IgD-negative memory B cell (primary cell): ENCODE data around the gene POU2F3. TPM values are rescaled to one million over a fixed set of nuclear protein-coding genes. Genes with fewer than 3 reads are reported as not detected.
A peak's percentile ranks its signal among the peaks of the same experiment; 100 is the strongest.
"Not testable (repeated sequence)": the region's sequence is repeated elsewhere in the genome, so short reads cannot be mapped to it uniquely, and the experiment has no call there.

Source experiments
- H3K27ac Mint-ChIP-seq, 3 donors: one replicate each; pipeline ENCODE4 v1.8.0; 2020 to 2022; ENCODE audit warnings: mild to moderate bottlenecking in 3 of 3, mixed read lengths in 3 of 3, moderate library complexity in 1 of 3
- H3K27me3 Mint-ChIP-seq: one replicate; pipeline ENCODE4 v1.8.0; 2021; ENCODE audit warnings: mixed read lengths
- H3K36me3 Mint-ChIP-seq: one replicate; pipeline ENCODE4 v1.8.0; 2020; ENCODE audit warnings: mild to moderate bottlenecking, mixed read lengths
- H3K4me1 Mint-ChIP-seq, 3 donors: one replicate each; pipeline ENCODE4 v1.8.0; 2020 to 2022; ENCODE audit warnings: mixed read lengths in 3 of 3, mild to moderate bottlenecking in 1 of 3
- H3K4me3 Mint-ChIP-seq, 4 donors: one replicate each; pipeline ENCODE4 v1.8.0; 2020 to 2022; ENCODE audit warnings: mild to moderate bottlenecking in 4 of 4, mixed read lengths in 4 of 4, moderate library complexity in 3 of 4
- H3K9me3 Mint-ChIP-seq, 3 donors: one replicate each; pipeline ENCODE4 v1.8.0; 2020 to 2021; ENCODE audit warnings: mixed read lengths in 3 of 3, mild to moderate bottlenecking in 1 of 3
- polyA plus RNA-seq: library from polyadenylated mRNA; unstranded; fragments of 300-500 nt; fragmentation: Illumina TruSeq; gene quantifications from one replicate; pipeline ENCODE4 v1.2.3, GENCODE V29; 2021

POU2F3 gene
- polyA plus RNA-seq, 1 donor from 2014 or later = not detected

DNA sequence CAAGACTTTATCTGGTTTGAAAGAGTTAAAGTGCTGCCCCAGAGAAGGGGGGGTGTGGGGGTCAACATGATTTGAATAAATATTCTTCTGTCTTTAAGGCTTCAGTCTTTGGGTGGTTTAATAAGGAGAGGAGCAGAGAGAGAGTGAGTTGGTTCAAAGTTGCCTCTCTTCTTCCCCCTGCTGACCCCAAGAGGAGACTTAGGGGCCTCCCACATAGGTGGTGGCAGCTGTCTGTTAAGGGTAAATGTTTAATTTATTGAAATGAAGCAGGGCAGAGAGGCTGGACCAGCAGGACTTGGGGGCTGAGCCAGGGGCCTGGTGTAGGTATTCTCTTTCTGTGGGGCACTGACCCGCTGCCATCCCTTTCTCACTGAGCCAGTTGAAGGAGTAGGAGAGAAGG lies 5.5 kb downstream of the POU2F3 start:
- Mint-ChIP-seq H3K4me3 (no peak overlapping the region), H3K9me3 (no peaks in the 10 kb centered on the region), H3K27me3 (peaks cover 46% of the 10 kb centered on the region), H3K27ac (no peak overlapping the region), H3K36me3 (no peaks in the 10 kb centered on the region), H3K4me1 (peaks cover 0 to 3% (median 0%) of the 10 kb centered on the region in 3 donors)

DNA sequence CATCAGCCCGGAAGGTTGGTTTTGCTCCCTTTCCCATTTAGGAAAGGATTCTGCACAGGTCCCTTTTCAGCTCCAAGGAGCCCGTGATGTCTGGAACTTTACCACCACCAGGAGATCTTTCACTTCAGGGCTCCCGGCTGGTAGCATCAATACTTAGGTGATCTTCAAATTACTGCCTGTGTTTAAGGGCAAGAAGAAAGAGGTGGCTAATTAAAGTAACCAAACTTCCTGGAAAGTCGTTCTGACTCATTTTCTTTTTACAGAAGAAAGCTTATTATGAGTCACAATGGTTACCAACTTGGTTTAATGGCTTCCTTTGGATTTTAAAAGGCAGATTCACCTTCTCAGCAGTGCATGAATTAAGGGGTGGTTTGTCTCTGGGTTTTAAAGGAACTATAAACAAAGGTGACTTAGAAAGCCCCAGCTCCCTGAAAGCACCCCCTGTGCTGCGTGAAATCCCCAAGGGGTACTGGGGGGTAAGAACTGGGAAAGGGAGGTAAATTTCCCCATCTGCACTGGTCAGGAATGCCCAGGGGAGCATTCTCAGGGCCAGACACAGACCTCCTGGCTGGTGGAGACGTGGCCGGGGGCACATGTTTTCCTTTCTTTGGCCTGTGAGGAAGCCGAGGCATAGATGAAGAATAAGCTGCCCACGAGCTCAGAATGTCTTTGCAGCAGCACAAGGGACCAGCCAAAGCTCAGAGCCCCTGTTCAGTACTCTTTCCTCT lies 8.8 kb downstream of the POU2F3 start:
- H3K36me3 Mint-ChIP-seq = no peaks in the 10 kb centered on the region
- no peak overlapping the region for H3K4me3 Mint-ChIP-seq
- peaks cover 30% of the 10 kb centered on the region for H3K27me3 Mint-ChIP-seq
- H3K9me3 Mint-ChIP-seq = no peaks in the 10 kb centered on the region
- no peaks in the 10 kb centered on the region for H3K4me1 Mint-ChIP-seq
- no peak overlapping the region for H3K27ac Mint-ChIP-seq

DNA sequence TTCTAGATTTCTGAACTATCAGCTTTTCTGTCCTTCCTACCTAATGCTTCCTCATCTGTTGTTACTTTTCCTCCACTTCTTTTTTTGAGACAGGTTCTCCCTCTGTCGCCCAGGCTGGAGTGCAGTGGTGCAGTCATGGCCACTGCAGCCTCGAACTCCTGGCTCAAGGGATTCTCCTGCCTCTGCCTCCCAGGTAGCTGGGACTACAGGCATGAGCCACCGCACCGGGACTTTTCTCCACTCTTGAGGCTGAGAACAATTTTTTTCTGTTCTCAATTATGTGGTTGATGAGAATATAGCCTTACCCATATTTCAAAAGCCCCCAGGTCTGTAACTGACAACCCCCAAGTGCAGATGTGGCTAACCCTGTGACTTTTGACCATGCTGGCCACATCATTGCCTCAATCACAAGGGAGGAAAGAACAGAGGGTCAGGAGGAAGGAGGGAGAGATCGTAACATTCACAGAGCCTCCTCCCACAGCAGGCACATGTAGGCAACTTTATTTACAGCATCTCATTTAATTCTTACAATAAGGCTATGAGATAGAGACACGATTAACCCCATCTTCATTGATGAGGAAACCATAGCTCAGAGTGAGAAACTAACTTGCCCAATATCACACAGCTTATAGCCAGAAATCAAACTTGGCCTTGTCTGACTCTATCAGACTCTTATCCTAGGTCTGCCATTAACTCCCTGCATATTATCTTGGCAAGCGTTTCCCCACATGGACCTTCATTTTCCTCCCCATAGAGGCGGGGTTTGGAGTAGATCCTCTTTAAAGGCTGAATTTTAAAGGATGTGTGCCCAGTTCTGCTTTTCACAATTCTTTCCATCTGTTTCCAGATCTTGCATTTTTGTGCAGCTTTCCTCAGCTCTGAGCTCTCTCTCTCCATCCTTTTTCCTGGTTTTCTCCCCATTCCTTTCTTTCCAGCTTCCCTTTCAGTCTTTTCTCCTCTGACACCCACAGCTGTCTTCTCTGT lies 9.6 kb downstream of the POU2F3 start:
- H3K4me3 Mint-ChIP-seq = no peak overlapping the region
- peaks cover 29% of the 10 kb centered on the region for H3K27me3 Mint-ChIP-seq
- no peak overlapping the region for H3K27ac Mint-ChIP-seq
- no peaks in the 10 kb centered on the region for H3K9me3 Mint-ChIP-seq
- no peaks in the 10 kb centered on the region for H3K36me3 Mint-ChIP-seq
- peaks cover 0 to 4% (median 0%) of the 10 kb centered on the region in 3 donors for H3K4me1 Mint-ChIP-seq

DNA sequence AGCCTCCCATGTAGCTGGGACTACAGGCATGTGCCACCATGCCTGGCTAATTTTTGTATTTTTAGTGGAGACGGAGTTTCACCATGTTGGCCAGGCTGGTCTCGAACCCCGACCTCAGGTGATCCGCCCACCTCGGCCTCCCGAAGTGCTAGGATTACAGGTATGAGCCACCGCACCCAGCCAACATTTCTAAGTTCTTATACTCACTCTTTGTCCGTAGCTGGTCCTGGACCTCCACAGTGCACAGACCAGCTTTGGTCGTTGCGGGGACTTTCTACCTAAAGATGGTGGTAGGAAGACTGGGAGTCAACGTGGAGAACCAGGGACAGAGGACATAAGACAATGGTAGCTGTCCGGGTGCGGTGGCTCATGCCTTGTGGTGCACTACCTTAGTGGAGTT lies 13.4 kb downstream of the POU2F3 start:
- H3K27me3 Mint-ChIP-seq = peaks cover 47% of the 10 kb centered on the region
- not testable (repeated sequence) for H3K4me3 Mint-ChIP-seq, H3K4me1 Mint-ChIP-seq

DNA sequence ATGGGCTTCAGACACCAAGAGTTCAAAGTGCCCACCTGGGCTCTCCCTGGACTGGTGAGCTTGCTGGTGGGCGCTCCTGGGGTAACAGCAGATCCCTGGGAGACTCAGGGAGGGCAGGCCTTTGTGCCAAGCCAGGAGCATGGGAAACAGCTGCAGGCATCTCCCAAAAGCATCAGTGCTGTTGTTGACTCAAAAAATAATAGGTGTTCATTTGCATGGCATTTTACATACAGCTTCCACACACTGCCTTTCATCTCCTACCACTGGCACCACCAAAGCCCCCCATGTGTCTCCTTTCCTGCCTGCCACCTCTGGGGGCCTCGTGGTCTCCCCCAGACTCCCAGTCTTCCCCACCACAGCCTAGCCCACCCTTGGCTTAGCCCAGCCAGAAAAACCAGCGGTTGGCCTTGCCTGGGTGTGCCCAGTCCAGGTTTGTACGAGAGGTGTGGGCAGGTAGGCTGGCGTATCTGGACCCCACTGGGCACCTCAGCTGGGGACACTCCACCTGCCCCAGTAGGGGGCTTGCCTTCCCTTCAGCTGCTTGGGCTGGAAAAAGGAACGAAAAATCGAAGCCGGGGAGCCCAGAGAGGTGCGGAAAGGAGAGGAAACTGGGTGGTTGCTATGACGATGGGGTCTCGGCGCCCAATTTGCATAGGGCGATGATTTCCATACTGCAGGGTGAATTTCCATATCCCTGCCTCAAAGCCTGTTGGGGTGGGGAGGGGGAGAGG lies 15.0 kb downstream of the POU2F3 start:
- Mint-ChIP-seq H3K27me3 (peaks cover 46% of the 10 kb centered on the region), H3K9me3 (no peaks in the 10 kb centered on the region), H3K36me3 (peaks cover 2% of the 10 kb centered on the region), H3K27ac (no peak overlapping the region), H3K4me3 (peak overlapping the region in 3 of 4 donors; percentile 6 to 73 (median 58)), H3K4me1 (peaks cover 6 to 8% (median 7%) of the 10 kb centered on the region in 3 donors)

More for the DNA sequence above, 13.4 kb downstream of the POU2F3 start:
- H3K9me3 Mint-ChIP-seq, H3K27ac Mint-ChIP-seq, H3K36me3 Mint-ChIP-seq: not testable (repeated sequence)

DNA sequence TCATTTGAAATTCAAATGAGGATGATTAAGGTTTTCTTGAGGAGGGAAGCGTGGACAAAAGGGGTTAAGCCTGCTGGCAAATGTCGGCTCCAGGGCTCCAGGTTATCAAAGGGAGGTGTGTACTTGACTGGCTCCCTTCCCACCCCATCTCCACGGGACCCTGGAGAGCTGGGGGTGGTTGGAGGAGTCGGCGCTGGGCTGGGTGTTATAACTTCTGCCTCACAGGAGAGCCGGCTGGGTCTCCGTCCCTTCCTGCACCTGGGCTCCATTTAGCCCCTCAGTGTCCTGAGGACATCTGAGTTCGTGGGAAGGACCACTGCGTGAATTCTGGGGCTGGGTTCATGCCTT lies 15.6 kb downstream of the POU2F3 start:
- Mint-ChIP-seq H3K27me3 (peaks cover 47% of the 10 kb centered on the region), H3K9me3 (no peaks in the 10 kb centered on the region), H3K27ac (no peak overlapping the region), H3K4me3 (peak overlapping the region in 2 of 4 donors; percentile 58 to 73), H3K4me1 (peaks cover 6 to 8% (median 7%) of the 10 kb centered on the region in 3 donors), H3K36me3 (peaks cover 2% of the 10 kb centered on the region)

DNA sequence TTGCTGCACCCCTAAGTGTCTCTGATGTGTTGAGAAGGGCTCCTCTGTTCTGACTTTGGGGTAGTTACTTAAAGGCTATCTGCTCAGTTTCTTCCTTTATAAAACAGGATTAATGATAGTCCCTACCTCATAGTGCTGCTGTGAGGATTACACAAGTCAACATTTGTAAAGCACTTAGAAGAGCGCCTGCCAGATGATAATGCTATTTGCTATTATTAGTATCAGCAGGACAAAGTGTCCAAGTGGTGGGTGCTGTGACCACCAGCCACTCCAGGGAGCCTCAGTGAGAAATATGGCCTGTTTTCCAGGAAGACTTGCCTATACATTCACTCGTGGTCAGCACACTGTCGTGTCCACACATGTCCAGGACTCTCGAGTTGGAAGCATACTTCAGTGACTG lies 16.2 kb downstream of the POU2F3 start:
- no peak overlapping the region for H3K4me3 Mint-ChIP-seq
- no peak overlapping the region for H3K27ac Mint-ChIP-seq
- peaks cover 6 to 8% (median 7%) of the 10 kb centered on the region in 3 donors for H3K4me1 Mint-ChIP-seq
- peaks cover 50% of the 10 kb centered on the region for H3K27me3 Mint-ChIP-seq
- H3K9me3 Mint-ChIP-seq = no peaks in the 10 kb centered on the region
- H3K36me3 Mint-ChIP-seq = peaks cover 2% of the 10 kb centered on the region

DNA sequence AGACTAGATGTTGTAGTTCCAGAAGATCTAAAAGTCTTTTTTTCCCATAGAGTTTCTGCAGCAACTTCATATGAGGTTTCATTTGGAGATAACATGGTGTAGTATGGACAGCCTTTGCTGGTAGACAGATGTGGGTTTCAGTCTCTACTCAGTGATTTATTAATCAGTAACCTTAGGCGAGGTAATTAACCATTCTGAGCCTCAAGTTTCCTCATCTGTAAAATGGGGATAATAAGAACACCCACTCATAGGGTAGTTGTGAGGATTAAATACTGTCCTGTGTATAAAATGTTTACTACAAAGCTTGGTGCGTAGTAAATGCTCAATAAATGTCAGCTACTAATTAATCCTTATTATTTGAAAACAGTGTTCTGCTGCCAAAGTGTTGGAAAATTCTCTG lies 16.8 kb downstream of the POU2F3 start:
- Mint-ChIP-seq H3K4me1 (peaks cover 6 to 8% (median 7%) of the 10 kb centered on the region in 3 donors), H3K4me3 (no peak overlapping the region), H3K36me3 (peaks cover 2% of the 10 kb centered on the region), H3K9me3 (no peaks in the 10 kb centered on the region), H3K27me3 (peaks cover 53% of the 10 kb centered on the region), H3K27ac (no peak overlapping the region)

DNA sequence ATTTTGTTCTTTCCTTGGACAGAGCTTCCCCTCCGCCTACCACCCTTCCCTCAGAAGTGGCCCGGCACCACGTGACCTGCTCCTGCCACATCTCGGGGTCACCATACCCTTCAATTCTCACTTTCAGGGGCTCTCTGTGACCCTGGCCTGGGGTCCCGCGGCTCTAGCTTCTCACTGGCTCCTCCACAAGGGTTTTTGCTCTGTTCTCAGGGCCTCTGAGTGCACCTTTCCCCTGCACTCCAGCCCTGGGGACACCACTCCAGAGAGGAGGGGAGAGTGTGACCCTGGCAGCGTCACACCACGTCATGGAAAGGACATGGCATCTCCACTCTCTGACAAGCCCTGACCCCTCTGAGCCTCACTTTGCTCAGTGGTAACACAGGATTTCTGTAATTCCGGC lies 17.4 kb downstream of the POU2F3 start:
- Mint-ChIP-seq H3K4me3 (peak overlapping the region in 1 of 4 donors; percentile 26), H3K27me3 (peaks cover 53% of the 10 kb centered on the region), H3K9me3 (no peaks in the 10 kb centered on the region)

DNA sequence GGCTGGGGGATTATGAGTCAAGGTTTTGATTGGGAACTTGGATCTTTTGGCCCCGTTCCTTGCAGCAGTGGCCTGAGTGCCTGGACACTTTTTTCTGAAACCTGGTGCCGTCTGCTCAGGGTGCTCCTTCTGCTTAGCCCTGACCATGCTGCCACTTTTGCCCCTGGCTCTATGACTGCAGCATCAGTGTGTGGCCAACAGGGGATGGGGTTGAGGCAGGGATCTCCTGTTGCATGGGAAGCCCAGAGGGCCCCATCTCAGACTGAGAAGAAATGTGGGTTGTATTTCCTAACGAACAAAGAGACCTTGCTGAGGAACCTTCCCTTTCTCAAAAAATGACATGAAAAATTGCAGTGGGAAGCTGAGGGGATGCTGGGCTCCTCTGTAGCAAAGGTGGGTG lies 18.7 kb downstream of the POU2F3 start:
- Mint-ChIP-seq H3K27ac (no peak overlapping the region), H3K4me3 (no peak overlapping the region), H3K9me3 (no peaks in the 10 kb centered on the region), H3K27me3 (peaks cover 51% of the 10 kb centered on the region), H3K36me3 (peaks cover 2% of the 10 kb centered on the region), H3K4me1 (peaks cover 6 to 8% (median 7%) of the 10 kb centered on the region in 3 donors)

More for the DNA sequence above, 17.4 kb downstream of the POU2F3 start:
- peaks cover 2% of the 10 kb centered on the region for H3K36me3 Mint-ChIP-seq
- no peak overlapping the region for H3K27ac Mint-ChIP-seq
- H3K4me1 Mint-ChIP-seq = peaks cover 6 to 8% (median 7%) of the 10 kb centered on the region in 3 donors

DNA sequence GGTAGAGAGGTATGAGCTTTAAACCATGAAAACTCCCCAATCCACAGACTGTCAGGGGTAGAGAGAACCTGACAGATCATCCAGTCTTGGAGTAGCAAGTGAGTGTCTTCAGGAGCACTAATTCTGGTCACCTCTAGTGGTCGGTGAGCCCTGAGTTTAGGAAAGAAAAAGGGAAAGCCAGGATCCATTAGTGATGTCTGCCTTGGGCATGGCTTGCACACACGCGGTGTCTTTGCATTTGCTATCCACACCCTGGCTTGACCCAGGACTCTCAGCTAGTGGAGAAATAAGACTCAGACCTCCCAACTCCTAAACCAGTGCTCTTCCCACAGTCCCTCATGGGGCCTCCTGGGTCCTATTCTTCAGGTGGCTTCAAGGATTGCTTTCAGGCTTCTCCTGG lies 19.3 kb downstream of the POU2F3 start:
- H3K4me3 Mint-ChIP-seq = no peak overlapping the region
- peaks cover 2% of the 10 kb centered on the region for H3K36me3 Mint-ChIP-seq
- peaks cover 6 to 7% (median 7%) of the 10 kb centered on the region in 3 donors for H3K4me1 Mint-ChIP-seq
- H3K27me3 Mint-ChIP-seq = peaks cover 46% of the 10 kb centered on the region
- no peak overlapping the region for H3K27ac Mint-ChIP-seq
- no peaks in the 10 kb centered on the region for H3K9me3 Mint-ChIP-seq

DNA sequence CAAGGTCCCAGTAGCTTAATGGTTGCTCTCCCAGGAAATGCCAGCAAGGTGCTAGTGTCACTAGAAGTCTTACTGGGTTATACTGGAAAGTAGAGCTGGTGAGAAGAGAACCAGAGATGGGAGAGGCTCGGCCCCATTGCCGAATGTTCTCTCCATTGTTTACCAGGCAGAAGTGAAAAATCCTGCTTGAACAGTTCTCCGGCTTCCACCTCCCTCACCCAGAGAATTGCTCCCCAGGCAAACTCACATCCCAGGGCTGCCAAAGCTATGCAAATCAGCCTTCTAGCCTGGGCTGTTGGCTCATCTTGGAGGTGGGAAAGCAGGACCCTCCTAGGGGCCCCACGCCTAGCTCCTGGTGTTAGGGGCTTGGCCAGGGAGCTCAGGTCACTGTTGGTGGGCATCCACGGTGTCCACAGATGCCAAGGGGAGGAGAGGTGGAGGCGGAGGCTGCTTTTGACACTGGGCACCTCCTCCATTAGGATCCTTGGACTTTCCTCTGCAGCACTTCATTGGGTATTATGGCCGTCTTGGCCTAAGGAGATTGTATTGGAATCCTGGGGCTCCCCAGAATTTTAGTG lies 20.1 kb downstream of the POU2F3 start:
- Mint-ChIP-seq H3K4me1 (peaks cover 4 to 6% (median 4%) of the 10 kb centered on the region in 3 donors), H3K36me3 (peaks cover 2% of the 10 kb centered on the region), H3K27ac (no peak overlapping the region), H3K27me3 (peaks cover 44% of the 10 kb centered on the region), H3K4me3 (no peak overlapping the region), H3K9me3 (no peaks in the 10 kb centered on the region)

DNA sequence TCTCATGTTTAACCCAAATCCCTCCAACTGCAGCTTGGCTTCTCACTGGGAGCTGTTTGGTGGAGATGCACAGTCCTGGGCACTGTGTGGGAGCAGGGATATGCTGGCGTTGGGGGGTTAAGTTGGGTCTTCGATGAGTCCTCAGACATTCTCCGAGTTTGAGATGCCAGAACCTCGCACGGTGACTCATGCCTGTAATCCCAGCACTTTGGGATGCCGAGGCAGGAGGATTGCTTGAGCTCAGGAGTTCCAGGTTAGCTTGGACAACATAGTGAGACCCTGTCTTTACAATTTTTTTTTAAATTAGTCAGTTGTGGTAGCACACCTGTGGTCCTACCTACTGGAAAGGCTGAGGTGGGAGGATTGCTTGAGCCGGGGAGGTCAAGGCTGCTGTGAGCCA lies 20.7 kb downstream of the POU2F3 start:
- no peak overlapping the region for H3K27ac Mint-ChIP-seq
- no peaks in the 10 kb centered on the region for H3K36me3 Mint-ChIP-seq
- H3K27me3 Mint-ChIP-seq = peaks cover 39% of the 10 kb centered on the region
- peaks cover 0 to under 1% (median 0%) of the 10 kb centered on the region in 3 donors for H3K4me1 Mint-ChIP-seq
- H3K9me3 Mint-ChIP-seq = no peaks in the 10 kb centered on the region
- H3K4me3 Mint-ChIP-seq = no peak overlapping the region

DNA sequence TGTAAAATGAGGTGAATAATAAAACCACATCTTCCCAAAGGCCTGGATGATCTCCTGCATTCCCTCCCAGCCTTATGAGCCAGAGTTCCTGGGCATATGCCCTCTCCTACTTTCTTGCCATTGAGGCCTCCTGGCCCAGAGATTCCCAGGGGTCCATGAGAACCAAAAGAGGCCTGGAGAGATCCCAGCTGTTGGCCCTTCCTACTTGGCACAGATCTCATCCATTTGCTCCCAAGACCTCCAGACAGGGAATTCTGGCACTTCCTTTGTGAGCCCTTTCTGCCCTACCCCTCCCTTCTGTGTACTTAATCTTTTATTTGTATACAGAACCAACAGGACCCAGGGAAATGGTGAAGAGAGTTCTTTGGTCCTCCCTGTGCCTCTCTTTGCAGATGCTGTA lies 21.4 kb downstream of the POU2F3 start:
- H3K27ac Mint-ChIP-seq = no peak overlapping the region
- H3K4me3 Mint-ChIP-seq = no peak overlapping the region
- no peaks in the 10 kb centered on the region for H3K4me1 Mint-ChIP-seq
- H3K27me3 Mint-ChIP-seq = peaks cover 40% of the 10 kb centered on the region
- H3K36me3 Mint-ChIP-seq = no peaks in the 10 kb centered on the region
- H3K9me3 Mint-ChIP-seq = no peaks in the 10 kb centered on the region
